ENCODE results near the gene KIAA0319L. TPM values are rescaled to one million over a fixed set of nuclear protein-coding genes. Genes with fewer than 3 reads are reported as not detected.

Gene KIAA0319L
- polyA plus RNA-seq, 2 of the 4 experiments (the other 2 are of a cell fraction) = 18.2 to 36.9 TPM

GRCh38 chr1:35499231-35499630 is 58.0 kb downstream of the KIAA0319L start:
- H3K4me3 ChIP-seq = no peak overlapping the region
- POLR2A ChIA-PET = no interaction called here
- H3K4me2 ChIP-seq = no peak overlapping the region
- 75% methylated on average over 4 of the region's 4 CpGs for WGBS (ENCODE audit: missing lambda C conversion rate)
- no peaks in the 10 kb centered on the region for H3K9me3 ChIP-seq
- TF ChIP-seq ZC3H11A (IDR thresholded peaks at IDR 0.05) = no peak
- no peak for TF ChIP-seq MAZ (IDR thresholded peaks at IDR 0.05; ENCODE audit: borderline replicate concordance, low read depth, low read length)
- TF ChIP-seq RNF2 (IDR thresholded peaks at IDR 0.05; ENCODE audit: borderline replicate concordance, low read depth) = no peak
- TF ChIP-seq SMC3 (IDR thresholded peaks at IDR 0.05) = no peak
- no peak for TF ChIP-seq NPAS2 (CRISPR knock-in tag; IDR thresholded peaks at IDR 0.05; ENCODE audit: borderline replicate concordance)
- no peak for TF ChIP-seq PHF8 (IDR thresholded peaks at IDR 0.05; ENCODE audit: borderline replicate concordance, low read depth)
- no peak for TF ChIP-seq CBX8 (IDR thresholded peaks at IDR 0.05)
- TF ChIP-seq NFE2L2 (conservative IDR thresholded peaks at IDR 0.05; ENCODE audit: low read length) = no peak
- no peak for TF ChIP-seq RARB (CRISPR knock-in tag; IDR thresholded peaks at IDR 0.05)
- no peak for TF ChIP-seq CTCF (IDR thresholded peaks at IDR 0.05)
- TF ChIP-seq REST (IDR thresholded peaks at IDR 0.05) = no peak
- H3K27ac ChIP-seq = no peak overlapping the region
- no peak for FAIRE-seq
- CTCF ChIA-PET = no interaction called here
- no peaks in the 10 kb centered on the region for H3K4me1 ChIP-seq
- no peak for DNase-seq (ENCODE audit: low read depth in 1 of 2, low spot score in 1 of 2)
- no peak for ATAC-seq

- no peak overlapping the region for H3K4me3 ChIP-seq
- no peak for DNase-seq (ENCODE audit: low read depth in 1 of 2, low spot score in 1 of 2)
- H3K9me3 ChIP-seq = no peaks in the 10 kb centered on the region
- no peaks in the 10 kb centered on the region for H3K4me1 ChIP-seq
- no peak for ATAC-seq
- ChIA-PET POLR2A (no interaction called here), CTCF (no interaction called here)
- TF ChIP-seq TP53 (CRISPR knock-in tag; IDR thresholded peaks at IDR 0.05) = no peak
- no peak for TF ChIP-seq RAD21 (conservative IDR thresholded peaks at IDR 0.05 in 1 of 2, IDR thresholded peaks at IDR 0.05 in 1 of 2)
- no peak for TF ChIP-seq ATOH8 (CRISPR knock-in tag; IDR thresholded peaks at IDR 0.05; ENCODE audit: low read depth)
- TF ChIP-seq BCL3 (IDR thresholded peaks at IDR 0.05) = no peak
- no peak for TF ChIP-seq FOSB (CRISPR knock-in tag; IDR thresholded peaks at IDR 0.05)
- no peak for TF ChIP-seq CBX8 (IDR thresholded peaks at IDR 0.05)
- no peak for TF ChIP-seq EP300 (IDR thresholded peaks at IDR 0.05)
- no peak for TF ChIP-seq HMGXB4 (CRISPR knock-in tag; IDR thresholded peaks at IDR 0.05; ENCODE audit: borderline replicate concordance)
- TF ChIP-seq FOXS1 (CRISPR knock-in tag; IDR thresholded peaks at IDR 0.05) = no peak
- no peak for TF ChIP-seq HOXB5 (CRISPR knock-in tag; IDR thresholded peaks at IDR 0.05)
- no peak for TF ChIP-seq SREBF2 (IDR thresholded peaks at IDR 0.05)
- TF ChIP-seq FOSL2 (IDR thresholded peaks at IDR 0.05) = no peak
- no peak for TF ChIP-seq FOSL2 (CRISPR knock-in tag; IDR thresholded peaks at IDR 0.05)
- no peak overlapping the region for H3K4me2 ChIP-seq
- no peak overlapping the region for H3K27ac ChIP-seq
- no peak for FAIRE-seq
- 88% methylated on average over 2 of the region's 2 CpGs for WGBS (ENCODE audit: missing lambda C conversion rate)
Measured at GRCh38 chr1:35497571-35497970, 59.6 kb downstream of the KIAA0319L start.
